HepG2 (cell line): ENCODE results near the gene NMBR. TPM values are rescaled to one million over a fixed set of nuclear protein-coding genes. Genes with fewer than 3 reads are reported as not detected.

ENCODE experiments used
- CHD4 ChIP-seq: fragments of 200-600 bp; sonication (generic); IDR thresholded peaks from 2 replicates; pipeline ENCODE4 v1.7.0; 2017; ENCODE audit warnings: mild to moderate bottlenecking, low read length, borderline replicate concordance
- DZIP1 ChIP-seq: sonication (generic); formaldehyde crosslinking; IDR thresholded peaks from 2 replicates; pipeline ENCODE4 v1.5.0; 2020; ENCODE audit warnings: mild to moderate bottlenecking, missing genetic modification reagents
- HOXA5 ChIP-seq: sonication (generic); formaldehyde crosslinking; IDR thresholded peaks from 2 replicates; pipeline ENCODE4 v1.4.0; 2020; ENCODE audit warnings: missing genetic modification reagents
- KAT2B ChIP-seq: fragments of 150-350 bp; IDR thresholded peaks from 2 replicates; pipeline ENCODE4 v1.6.1; 2014; ENCODE audit warnings: low read depth, low read length, borderline replicate concordance
- KMT2A ChIP-seq: sonication (generic); formaldehyde crosslinking; IDR thresholded peaks from 2 replicates; pipeline ENCODE4 v1.4.0; 2020; ENCODE audit warnings: missing genetic modification reagents
- MEIS1 ChIP-seq: sonication (generic); formaldehyde crosslinking; IDR thresholded peaks from 2 replicates; pipeline ENCODE4 v1.9.0; 2021; ENCODE audit warnings: mild to moderate bottlenecking, missing genetic modification reagents, moderate library complexity, borderline replicate concordance
- POLR2G ChIP-seq: fragments of 200-400 bp; formaldehyde crosslinking; IDR thresholded peaks from 2 replicates; pipeline ENCODE4 v1.6.1; 2018; ENCODE audit warnings: mild to moderate bottlenecking, low read depth, low read length, moderate library complexity
- REL ChIP-seq: sonication (generic); formaldehyde crosslinking; conservative IDR thresholded peaks from 2 replicates; pipeline ENCODE4 v1.8.0; 2022; ENCODE audit warnings: mild to moderate bottlenecking, missing genetic modification reagents, moderate library complexity
- TOE1 ChIP-seq: sonication (generic); formaldehyde crosslinking; IDR thresholded peaks from 2 replicates; pipeline ENCODE4 v1.4.0; 2020; ENCODE audit warnings: mild to moderate bottlenecking, missing genetic modification reagents
- UBTF ChIP-seq: sonication (generic); formaldehyde crosslinking; IDR thresholded peaks from 2 replicates; pipeline ENCODE4 v1.4.0; 2020; ENCODE audit warnings: mild to moderate bottlenecking, missing genetic modification reagents
- ZBTB21 ChIP-seq: sonication (generic); formaldehyde crosslinking; IDR thresholded peaks from 2 replicates; pipeline ENCODE4 v1.4.0; 2020; ENCODE audit warnings: missing genetic modification reagents
- ZMAT5 ChIP-seq: sonication (generic); formaldehyde crosslinking; IDR thresholded peaks from 2 replicates; pipeline ENCODE4 v1.5.0; 2020; ENCODE audit warnings: mild to moderate bottlenecking, low read depth, missing genetic modification reagents, borderline replicate concordance
- ZNF136 ChIP-seq: sonication (generic); formaldehyde crosslinking; IDR thresholded peaks from 2 replicates; pipeline ENCODE4 v1.8.1; 2022; ENCODE audit warnings: low read depth, mild to moderate bottlenecking, moderate library complexity, missing genetic modification reagents
- ZNF451 ChIP-seq: sonication (generic); formaldehyde crosslinking; IDR thresholded peaks from 2 replicates; pipeline ENCODE4 v1.5.0; 2020; ENCODE audit warnings: mild to moderate bottlenecking, missing genetic modification reagents
- ZNF510 ChIP-seq: sonication (generic); formaldehyde crosslinking; IDR thresholded peaks from 2 replicates; pipeline ENCODE4 v1.4.0; 2020; ENCODE audit warnings: low read depth, mild to moderate bottlenecking, missing genetic modification reagents
- ZNF597 ChIP-seq: sonication (generic); formaldehyde crosslinking; IDR thresholded peaks from 2 replicates; pipeline ENCODE4 v1.5.0; 2020; ENCODE audit warnings: missing genetic modification reagents
- ZNF614 ChIP-seq: IDR thresholded peaks from 2 replicates; pipeline ENCODE4 v1.6.1; 2018; ENCODE audit warnings: missing biosample characterization, missing genetic modification reagents, inconsistent platforms, borderline replicate concordance
- ZNF879 ChIP-seq: sonication (generic); formaldehyde crosslinking; IDR thresholded peaks from 2 replicates; pipeline ENCODE4 v1.8.1; 2023; ENCODE audit warnings: missing genetic modification reagents
- polyA plus RNA-seq, 8 experiments: library from polyadenylated mRNA; depleted of rRNA in 3 of 8; stranded (reverse) in 7 of 8; unstranded in 1 of 8; fragments of >200 nt; fragmentation: Illumina TruSeq in 4 of 8; extraction: Trizol in 4 of 8; gene quantifications; 2 replicates each; pipeline versions ENCODE4 v1.2.1 to v1.2.3, GENCODE V29; 2011 to 2016; ENCODE audit warnings: low read depth in 4 of 8, missing spikeins in 1 of 8, mixed read lengths in 1 of 8; ENCODE audit not compliant: insufficient read depth in 1 of 8
- total RNA-seq, 5 experiments: library from RNA; depleted of rRNA; stranded (reverse); fragments of >200 nt; fragmentation: Illumina TruSeq; extraction: Trizol; gene quantifications; 2 replicates each; pipeline ENCODE4 v1.2.3, GENCODE V29; 2016; ENCODE audit warnings: low read depth in 1 of 5
- TF ChIP-seq, protein P1 (sequence below): sonication (generic); formaldehyde crosslinking; IDR thresholded peaks from 2 replicates; pipeline ENCODE4 v1.4.0; 2020; ENCODE audit warnings: missing genetic modification reagents; ENCODE audit errors: not compliant biosample characterization

NMBR gene
- total and polyA plus RNA-seq, 2 of the 13 experiments (the other 11 are each of a cell fraction or from before 2014, with no cell fraction given), result not detected

- no peak for TF ChIP-seq ZNF597
- peak; percentile 86 for TF ChIP-seq ZNF510
- TF ChIP-seq TOE1, result peak; percentile 73; the same call in 1 of the 2 replicates
- peak; percentile 80 for TF ChIP-seq ZBTB21 (CRISPR knock-in tag)
- TF ChIP-seq ZNF136 (CRISPR knock-in tag), result peak; percentile 67; the same call in 1 of the 2 replicates
- peak; percentile 98 for TF ChIP-seq ZNF614
- peak; percentile 58; the same call in 1 of the 2 replicates for TF ChIP-seq ZNF451 (CRISPR knock-in tag)
- peak; percentile 86 for TF ChIP-seq UBTF
- no peak for TF ChIP-seq REL (CRISPR knock-in tag)
- TF ChIP-seq MEIS1 (CRISPR knock-in tag), result peak; percentile 86; the same call in 1 of the 2 replicates
- peak; percentile 98 for TF ChIP-seq KMT2A
- TF ChIP-seq POLR2G, result peak; percentile 97
- TF ChIP-seq ZNF879 (CRISPR knock-in tag), result 0 out of 2 replicates have a peak, but pooled peaks have one; percentile 71
- TF ChIP-seq KAT2B, result no peak
- TF ChIP-seq ZMAT5 (CRISPR knock-in tag), result no peak
- peak; percentile 74 for TF ChIP-seq HOXA5 (CRISPR knock-in tag)
- TF ChIP-seq, protein P1, sequence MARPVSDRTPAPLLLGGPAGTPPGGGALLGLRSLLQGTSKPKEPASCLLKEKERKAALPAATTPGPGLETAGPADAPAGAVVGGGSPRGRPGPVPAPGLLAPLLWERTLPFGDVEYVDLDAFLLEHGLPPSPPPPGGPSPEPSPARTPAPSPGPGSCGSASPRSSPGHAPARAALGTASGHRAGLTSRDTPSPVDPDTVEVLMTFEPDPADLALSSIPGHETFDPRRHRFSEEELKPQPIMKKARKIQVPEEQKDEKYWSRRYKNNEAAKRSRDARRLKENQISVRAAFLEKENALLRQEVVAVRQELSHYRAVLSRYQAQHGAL, result no peak
- TF ChIP-seq DZIP1 (CRISPR knock-in tag), result peak; percentile 84; the same call in 1 of the 2 replicates
- TF ChIP-seq CHD4, result no peak; the same call in 1 of the 2 replicates
Observed at GRCh38 chr6:142146828-142147662, at the start of gene NMBR, which contains the start of gene VTA1 (continued).
